GM03348 (cell line): ENCODE data around the gene TLR8.

Experiments used
- DNase-seq: peaks from one replicate; pipeline ENCODE4 v3.0.0; 2012; ENCODE audit warnings: low spot score

Gene TLR8

GRCh38 chrX:12906046-12906761 is at the start of gene TLR8:
Gene TLR8, plus strand, starts transcription at chrX:12906620. Its CDS starts 87 bp downstream, at chrX:12906707.
- DNase-seq: no peak

- no peak for DNase-seq
These were observed 41.1 kb upstream of the TLR8 start for GRCh38 chrX:12865359-12865758.

GRCh38 chrX:12866451-12867377 is 39.7 kb upstream of the TLR8 start, which contains the start of gene TLR7:
Gene TLR7, plus strand, starts transcription at chrX:12867072. Its CDS starts 507 bp downstream, at chrX:12867579.
- no peak for DNase-seq

GRCh38 chrX:12867685-12868084 is 38.7 kb upstream of the TLR8 start:
- DNase-seq: no peak

- DNase-seq: no peak
These were observed 37.7 kb upstream of the TLR8 start for GRCh38 chrX:12868747-12869146.

- no peak for DNase-seq
These were observed 35.2 kb upstream of the TLR8 start for GRCh38 chrX:12871257-12871656.

- DNase-seq: no peak
These were observed 33.7 kb upstream of the TLR8 start for GRCh38 chrX:12872741-12873140.

GRCh38 chrX:12874581-12874980 is 31.8 kb upstream of the TLR8 start:
- DNase-seq: no peak

GRCh38 chrX:12877386-12877785 is 29.0 kb upstream of the TLR8 start:
- DNase-seq: no peak

- DNase-seq: no peak
These were observed 27.9 kb upstream of the TLR8 start for GRCh38 chrX:12878536-12878935.

GRCh38 chrX:12881914-12882313 is 24.5 kb upstream of the TLR8 start:
- no peak for DNase-seq

GRCh38 chrX:12885508-12885907 is 20.9 kb upstream of the TLR8 start:
- DNase-seq: no peak

GRCh38 chrX:12886545-12886944 is 19.9 kb upstream of the TLR8 start:
- DNase-seq: no peak

GRCh38 chrX:12887141-12887540 is 19.3 kb upstream of the TLR8 start:
- DNase-seq: no peak

- no peak for DNase-seq
These were observed 18.7 kb upstream of the TLR8 start for GRCh38 chrX:12887767-12888166.

GRCh38 chrX:12890467-12890866 is 16.0 kb upstream of the TLR8 start:
- DNase-seq: no peak

GRCh38 chrX:12891171-12891570 is 15.2 kb upstream of the TLR8 start:
- no peak for DNase-seq

- DNase-seq: no peak
These were observed 14.4 kb upstream of the TLR8 start for GRCh38 chrX:12891915-12892506.

- DNase-seq: no peak
These were observed 13.7 kb upstream of the TLR8 start for GRCh38 chrX:12892716-12893115.

- no peak for DNase-seq
These were observed 12.1 kb upstream of the TLR8 start for GRCh38 chrX:12894074-12895030.

- DNase-seq: no peak
These were observed 10.6 kb upstream of the TLR8 start for GRCh38 chrX:12895866-12896265.

- no peak for DNase-seq
These were observed 9.5 kb upstream of the TLR8 start for GRCh38 chrX:12896935-12897334.
